HG03066 (cell line): ENCODE data around the gene SZRD1.

Experiments
- ATAC-seq: cut with Tn5 transposase; IDR thresholded peaks from one replicate; pipeline ENCODE4 v1.9.1; 2021; ENCODE audit warnings: low read depth; ENCODE audit not compliant: unreplicated experiment

Gene SZRD1

GRCh38 chr1:16436946-16437474 is 70.0 kb downstream of the SZRD1 start, which contains the start of gene SPATA21:
SPATA21 (minus strand) TSS chr1:16437424; CDS start chr1:16431371, 6,053 bp downstream.
- ATAC-seq = no peak

GRCh38 chr1:16438516-16438915 is 71.5 kb downstream of the SZRD1 start:
- ATAC-seq = no peak

GRCh38 chr1:16438924-16439323 is 71.9 kb downstream of the SZRD1 start:
- no peak for ATAC-seq

- ATAC-seq = peak; percentile 12
Measured at GRCh38 chr1:16440131-16440469, 73.1 kb downstream of the SZRD1 start.

- ATAC-seq = peak; percentile 82
Measured at GRCh38 chr1:16440470-16441281, 73.6 kb downstream of the SZRD1 start, which contains the start of gene NECAP2. NECAP2 (plus strand) TSS chr1:16440724; CDS start chr1:16440762, 38 bp downstream.

- no peak for ATAC-seq
Measured at GRCh38 chr1:16441282-16441665, 74.2 kb downstream of the SZRD1 start.

- ATAC-seq = no peak
Measured at GRCh38 chr1:16442265-16442664, 75.2 kb downstream of the SZRD1 start.

GRCh38 chr1:16442941-16443340 is 75.9 kb downstream of the SZRD1 start:
- no peak for ATAC-seq

- ATAC-seq = no peak
Measured at GRCh38 chr1:16443975-16444770, 77.1 kb downstream of the SZRD1 start.

- no peak for ATAC-seq
Measured at GRCh38 chr1:16445052-16445451, 78.0 kb downstream of the SZRD1 start.

GRCh38 chr1:16446116-16446515 is 79.1 kb downstream of the SZRD1 start:
- ATAC-seq = no peak

GRCh38 chr1:16447641-16448040 is 80.6 kb downstream of the SZRD1 start:
- no peak for ATAC-seq
